LNCaP clone FGC (cell line): ENCODE data around the gene SOCS1.
"Not testable (repeated sequence)": the region's sequence is repeated elsewhere in the genome, so short reads cannot be mapped to it uniquely, and the experiment has no call there.

Experiments used
- DNase-seq: peaks from one replicate; pipeline ENCODE4 v3.0.0-alpha.2; 2011; ENCODE audit warnings: low read depth
- H3K4me3 ChIP-seq: 2 replicates; pipeline ENCODE4 v1.5.1; 2011; ENCODE audit warnings: mild to moderate bottlenecking, low read depth, low read length, control low read depth
- TF ChIP-seq, protein P1 (sequence below): IDR thresholded peaks from 2 replicates; pipeline ENCODE4 v1.5.1; 2012; ENCODE audit warnings: mild to moderate bottlenecking; ENCODE audit not compliant: control insufficient read depth, insufficient read depth; ENCODE audit errors: extremely low read depth

Gene SOCS1

DNA sequence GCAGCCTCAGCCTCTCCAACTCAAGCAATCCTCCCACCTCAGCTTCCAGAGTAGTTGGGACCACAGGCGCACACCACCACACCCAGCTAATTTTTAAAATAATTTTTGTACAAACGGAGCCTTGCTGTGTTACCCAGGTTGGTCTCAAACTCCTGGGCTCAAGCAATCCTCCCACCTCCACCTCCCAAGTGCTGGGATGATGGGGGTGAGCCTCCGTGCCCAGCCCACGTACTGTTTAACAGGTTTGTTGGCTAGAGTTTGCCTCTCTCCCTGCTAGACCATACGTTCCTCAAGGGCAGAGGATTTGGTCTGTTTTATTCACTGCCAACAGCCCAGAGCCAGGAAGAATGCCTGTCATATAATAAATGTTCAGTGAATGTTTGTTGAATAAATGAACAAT is 26.6 kb downstream of the SOCS1 start:
- no peak overlapping the region for H3K4me3 ChIP-seq
- DNase-seq = peak; percentile 3
- TF ChIP-seq, protein P1, sequence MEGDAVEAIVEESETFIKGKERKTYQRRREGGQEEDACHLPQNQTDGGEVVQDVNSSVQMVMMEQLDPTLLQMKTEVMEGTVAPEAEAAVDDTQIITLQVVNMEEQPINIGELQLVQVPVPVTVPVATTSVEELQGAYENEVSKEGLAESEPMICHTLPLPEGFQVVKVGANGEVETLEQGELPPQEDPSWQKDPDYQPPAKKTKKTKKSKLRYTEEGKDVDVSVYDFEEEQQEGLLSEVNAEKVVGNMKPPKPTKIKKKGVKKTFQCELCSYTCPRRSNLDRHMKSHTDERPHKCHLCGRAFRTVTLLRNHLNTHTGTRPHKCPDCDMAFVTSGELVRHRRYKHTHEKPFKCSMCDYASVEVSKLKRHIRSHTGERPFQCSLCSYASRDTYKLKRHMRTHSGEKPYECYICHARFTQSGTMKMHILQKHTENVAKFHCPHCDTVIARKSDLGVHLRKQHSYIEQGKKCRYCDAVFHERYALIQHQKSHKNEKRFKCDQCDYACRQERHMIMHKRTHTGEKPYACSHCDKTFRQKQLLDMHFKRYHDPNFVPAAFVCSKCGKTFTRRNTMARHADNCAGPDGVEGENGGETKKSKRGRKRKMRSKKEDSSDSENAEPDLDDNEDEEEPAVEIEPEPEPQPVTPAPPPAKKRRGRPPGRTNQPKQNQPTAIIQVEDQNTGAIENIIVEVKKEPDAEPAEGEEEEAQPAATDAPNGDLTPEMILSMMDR = no peak

DNA sequence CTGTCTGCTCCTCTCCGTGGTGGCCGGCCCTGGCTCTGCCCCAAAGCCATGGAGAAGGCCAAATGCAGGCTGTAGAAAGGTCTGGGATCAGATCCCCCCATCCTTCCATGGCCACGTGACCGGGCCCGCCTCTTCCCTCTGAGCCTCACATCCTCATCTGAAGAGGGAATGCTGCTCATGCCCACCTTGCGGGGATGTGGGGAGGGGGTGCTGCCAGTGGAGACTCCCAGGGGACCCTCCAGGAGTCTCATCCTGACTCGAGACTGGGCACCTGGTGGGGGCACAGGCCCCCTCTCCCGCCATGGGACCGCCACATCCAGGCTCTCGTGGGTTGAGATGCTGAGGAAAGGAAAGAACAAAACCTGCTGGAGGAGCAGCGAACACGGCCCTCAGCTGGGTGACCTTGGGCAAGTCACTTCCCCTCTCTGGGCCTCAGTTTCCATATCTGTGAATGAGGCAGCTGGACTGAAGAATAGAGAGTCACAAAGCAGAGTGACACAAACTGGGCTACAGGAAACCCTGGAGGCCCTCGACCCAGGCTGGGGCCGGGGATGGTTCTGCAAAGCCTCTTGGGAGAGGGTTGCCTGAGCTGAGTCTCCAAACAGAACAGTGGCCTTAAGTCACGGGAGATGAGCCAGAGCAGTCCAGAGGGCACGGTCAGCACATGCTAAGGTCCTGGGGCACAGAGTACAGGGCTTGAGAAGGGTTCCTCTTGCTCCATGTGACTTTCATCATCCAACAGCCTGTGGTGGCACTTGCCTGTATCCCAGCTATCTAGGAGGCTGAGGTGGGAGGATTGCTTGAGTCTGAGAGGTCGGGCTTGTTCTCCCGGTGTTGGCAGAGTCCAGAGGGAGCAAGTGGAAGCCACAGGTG is 30.1 kb downstream of the SOCS1 start:
- no peak for DNase-seq
- no peak overlapping the region for H3K4me3 ChIP-seq
- TF ChIP-seq, protein P1 = no peak

DNA sequence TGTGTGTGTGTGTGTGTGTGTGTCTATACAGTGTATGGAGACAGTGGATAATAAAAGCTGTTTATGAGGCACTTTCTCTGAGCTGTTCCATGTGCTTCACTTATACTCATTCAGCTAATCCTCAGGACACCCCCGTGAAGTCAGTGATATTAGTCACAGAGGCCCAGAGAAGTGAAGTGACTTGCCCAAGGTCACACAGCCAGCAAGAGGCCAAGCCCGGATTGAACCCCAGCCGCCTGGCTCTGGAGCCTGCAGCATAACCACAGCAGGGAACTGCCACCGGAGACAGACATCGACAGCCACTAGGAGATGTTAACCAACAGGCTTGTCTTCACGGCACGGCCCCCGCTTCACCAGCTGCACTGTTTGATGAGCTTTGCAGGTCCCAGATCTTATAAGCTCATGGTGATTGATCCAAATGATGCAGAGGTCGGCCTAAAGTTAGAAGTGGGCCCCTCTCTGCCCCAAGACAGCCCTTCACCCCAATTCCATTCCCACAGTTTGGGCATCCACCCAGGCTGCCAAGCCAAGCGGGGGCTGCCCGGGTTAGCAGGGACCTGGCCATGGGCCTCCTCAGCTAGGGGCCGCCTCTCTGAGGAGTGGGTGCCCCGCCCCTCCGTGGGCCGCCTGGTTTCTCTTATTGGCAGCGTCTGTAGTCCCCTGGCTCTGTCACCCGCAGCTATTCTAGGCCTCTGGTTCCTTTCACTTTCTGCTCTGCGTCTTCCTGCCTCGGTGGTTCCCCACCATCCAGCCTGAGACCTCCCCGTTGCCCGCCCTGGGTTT is 30.9 kb downstream of the SOCS1 start:
- DNase-seq = no peak
- TF ChIP-seq, protein P1 = no peak
- H3K4me3 ChIP-seq = no peak overlapping the region

DNA sequence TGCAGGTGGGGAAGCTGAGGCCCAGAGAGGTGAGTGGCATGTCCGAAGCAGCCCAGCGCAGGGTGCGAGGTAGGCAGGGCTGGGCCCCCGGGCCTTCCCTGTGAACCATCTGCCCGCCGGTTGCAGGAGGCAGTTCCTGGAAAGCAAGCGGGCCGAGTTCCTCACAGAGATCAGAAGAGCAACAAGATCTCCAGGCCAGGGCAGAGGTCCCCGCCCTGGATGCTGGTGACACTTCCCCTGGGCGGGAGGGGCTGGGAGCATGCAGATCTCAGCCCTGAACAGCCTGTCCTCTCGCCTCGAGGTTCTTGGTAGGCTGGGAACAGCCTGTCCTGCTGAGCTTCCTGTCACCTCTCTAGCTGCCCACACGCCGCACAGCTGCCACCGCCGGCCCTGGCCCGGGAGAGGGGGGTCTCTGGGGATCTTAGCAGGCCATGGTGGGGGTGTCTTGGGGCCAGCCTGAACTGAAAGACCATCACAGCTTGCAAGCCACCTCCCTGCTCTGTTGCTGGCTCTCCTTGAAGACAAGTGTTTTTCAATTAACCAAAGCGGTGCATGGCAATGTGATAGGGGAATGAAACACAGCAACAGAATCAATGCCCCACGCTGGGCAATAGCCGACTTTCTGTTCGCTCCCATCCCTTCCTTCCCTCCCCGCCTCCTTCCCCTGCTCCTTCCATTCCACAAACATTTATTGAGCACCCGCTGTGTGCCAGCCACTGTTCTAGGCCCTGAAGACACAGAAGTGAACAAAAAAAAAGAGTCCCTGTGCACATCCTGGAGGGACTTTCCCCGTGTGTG is 31.7 kb downstream of the SOCS1 start:
- no peak for DNase-seq
- TF ChIP-seq, protein P1 = no peak
- H3K4me3 ChIP-seq = no peak overlapping the region

DNA sequence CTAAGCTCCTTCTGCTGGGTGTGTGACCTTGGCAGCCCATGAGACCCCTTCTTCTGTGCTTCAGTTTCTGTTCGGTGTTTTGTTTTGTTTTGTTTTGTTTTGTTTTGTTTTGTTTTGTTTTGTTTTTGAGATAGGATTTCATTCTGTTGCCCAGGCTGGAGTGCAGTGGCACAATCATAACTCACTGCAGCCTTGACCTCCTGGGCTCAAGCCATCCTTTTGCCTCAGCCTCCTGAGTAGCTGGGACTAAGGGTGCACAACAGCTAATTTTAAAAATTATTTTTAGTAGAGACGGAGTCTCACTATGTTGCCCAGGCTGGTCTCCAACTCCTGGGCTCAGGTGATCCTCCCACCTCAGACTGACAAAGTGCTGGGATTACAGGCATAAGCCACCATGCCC is 35.5 kb downstream of the SOCS1 start:
- not testable (repeated sequence) for H3K4me3 ChIP-seq, DNase-seq

DNA sequence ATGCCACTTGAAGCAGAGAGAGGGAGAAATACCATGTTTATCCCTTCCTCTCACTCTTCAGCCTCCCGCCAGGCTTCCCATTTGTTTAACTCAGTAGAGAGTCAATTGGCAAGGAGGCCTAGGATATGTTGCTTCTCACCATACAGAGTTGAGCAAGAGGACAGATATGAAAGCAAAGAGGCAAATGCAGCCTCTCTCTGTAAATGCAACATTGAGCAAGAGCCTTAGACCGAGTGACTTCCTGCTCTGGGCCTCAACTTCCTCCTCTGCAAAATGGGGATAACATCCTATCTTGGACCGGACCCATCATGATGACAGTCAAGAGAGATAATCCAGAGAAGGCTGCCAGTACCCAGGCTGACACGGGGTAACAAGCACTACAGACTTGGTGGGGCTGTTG is 36.8 kb downstream of the SOCS1 start:
- no peak overlapping the region for H3K4me3 ChIP-seq
- TF ChIP-seq, protein P1 = no peak
- DNase-seq = no peak

DNA sequence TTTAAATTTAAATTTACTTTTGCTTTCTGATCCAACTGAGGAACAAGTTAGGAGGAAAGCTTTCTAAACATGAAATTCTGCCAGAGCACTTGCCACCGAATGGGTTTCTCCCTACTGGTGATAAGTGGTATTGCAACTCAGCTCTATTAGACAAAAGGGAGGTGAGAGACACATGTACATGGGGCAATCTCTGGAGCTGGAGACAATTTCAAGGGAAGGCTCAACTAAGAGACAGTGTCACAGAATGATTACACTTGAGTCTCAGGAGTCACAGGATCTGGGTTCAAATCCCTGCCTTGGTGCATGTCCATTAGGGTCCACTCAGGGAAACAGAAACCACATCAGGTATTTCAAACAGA is 37.4 kb downstream of the SOCS1 start:
- H3K4me3 ChIP-seq = no peak overlapping the region
- TF ChIP-seq, protein P1 = 0 out of 2 replicates have a peak, but pooled peaks have one; percentile 13
- DNase-seq = no peak
